HCT116 (cell line): ENCODE measurements around the gene RNASEH2A. TPM values are rescaled to one million over a fixed set of nuclear protein-coding genes. Genes with fewer than 3 reads are reported as not detected.

ENCODE experiments used
- ATAC-seq: fragments of 200-7000 bp; cut with Tn5 transposase; 2 replicates; pipeline ENCODE4 v1.9.1; 2020; ENCODE audit warnings: mild to moderate bottlenecking, moderate library complexity
- BruUV-seq: library from RNA; stranded (reverse); fragments of 400-500 nt; replicated peaks from 2 replicates; lab custom pipeline; 2021; lab: Mats Ljungman, UMichigan
- CTCF ChIA-PET: fragments of 300-600 bp; sonication (Branson Sonifier 250); formaldehyde crosslinking; loops from one replicate; lab custom pipeline; 2021; ENCODE audit warnings: antibody characterized with exemption; lab: Charles Lee
- POLR2A ChIA-PET: fragments of 300-600, 350-600 bp; sonication (Branson Sonifier 250); formaldehyde crosslinking; loops from one replicate; lab custom pipeline; 2021; ENCODE audit warnings: antibody characterized with exemption; lab: Charles Lee
- RAD21 ChIA-PET, 2 experiments: fragments of 300-600 bp; sonication (Branson Sonifier 250); formaldehyde crosslinking; loops; one replicate each; lab custom pipeline; 2023; ENCODE audit warnings: low total read pairs in 2 of 2; ENCODE audit not compliant: uncharacterized antibody in 2 of 2, unreplicated experiment in 2 of 2, low non-redundant PET in 1 of 2; lab: Charles Lee
- DNase-seq: peaks from one replicate; pipeline ENCODE4 v3.0.0-alpha.2; 2010; ENCODE audit warnings: low read depth, low spot score
- H2AFZ ChIP-seq: fragments of 200-600 bp; shearing (Covaris generic), sonication (generic); 2 replicates; pipeline ENCODE4 v1.6.1; 2017; ENCODE audit warnings: low read depth, mixed run types, mixed read lengths, antibody characterized with exemption, low read length; ENCODE audit not compliant: poor library complexity, severe bottlenecking
- H3K27ac ChIP-seq: 2 replicates; pipeline ENCODE4 v1.5.1; 2012; ENCODE audit warnings: low read depth, low read length
- H3K27me3 ChIP-seq: fragments of 200-600 bp; sonication (generic); 2 replicates; pipeline ENCODE4 v1.6.1; 2016; ENCODE audit warnings: mixed run types, low read length, mixed read lengths; ENCODE audit not compliant: insufficient read depth
- H3K36me3 ChIP-seq, 2 experiments: fragments of 200-500 bp in 1 of 2; fragments of 200-600 bp in 1 of 2; sonication (Bioruptor generic) in 1 of 2; sonication (generic) in 1 of 2; 2 replicates each; pipeline versions ENCODE4 v1.5.1 to v1.6.1; 2014 to 2016; ENCODE audit warnings: low read length in 2 of 2, inconsistent platforms in 1 of 2, mixed read lengths in 1 of 2, mixed run types in 1 of 2; ENCODE audit not compliant: insufficient read depth in 2 of 2, control insufficient read depth in 1 of 2
- H3K4me1 ChIP-seq, 2 experiments: fragments of 200-600 bp in 1 of 2; sonication (generic) in 1 of 2; 2 replicates each; pipeline versions ENCODE4 v1.5.1 to v1.6.1; 2012 to 2017; ENCODE audit warnings: low read length in 2 of 2, inconsistent platforms in 1 of 2, mild to moderate bottlenecking in 1 of 2, mixed read lengths in 1 of 2, mixed run types in 1 of 2, moderate library complexity in 1 of 2; ENCODE audit not compliant: insufficient read depth in 2 of 2, control insufficient read depth in 1 of 2
- H3K4me2 ChIP-seq: fragments of 200-600 bp; sonication (generic); 2 replicates; pipeline ENCODE4 v1.6.1; 2017; ENCODE audit warnings: mixed run types, low read length, mixed read lengths
- H3K4me3 ChIP-seq, 2 experiments: fragments of 200-600 bp in 1 of 2; sonication (generic) in 1 of 2; replicated peaks in 1 of 2; 2 replicates each; pipeline ENCODE4 v1.5.1; 2011 to 2016; ENCODE audit warnings: low read length in 2 of 2, control low read depth in 1 of 2, low read depth in 1 of 2, mild to moderate bottlenecking in 1 of 2, mixed read lengths in 1 of 2, mixed run types in 1 of 2
- H3K79me2 ChIP-seq: fragments of 200-600 bp; sonication (generic); 2 replicates; pipeline ENCODE4 v1.6.1; 2017; ENCODE audit warnings: mild to moderate bottlenecking, mixed run types, low read length, moderate library complexity, mixed read lengths; ENCODE audit not compliant: insufficient read depth
- H3K9ac ChIP-seq: fragments of 200-600 bp; sonication (generic); 2 replicates; pipeline ENCODE4 v1.6.1; 2016; ENCODE audit warnings: low read length, mixed read lengths
- H3K9me2 ChIP-seq: fragments of 200-600 bp; sonication (generic), shearing (Covaris generic); 2 replicates; pipeline ENCODE4 v1.6.1; 2017; ENCODE audit warnings: mixed run types, mild to moderate bottlenecking, moderate library complexity; ENCODE audit not compliant: insufficient read depth
- H3K9me3 ChIP-seq, 2 experiments: fragments of 200-500 bp in 1 of 2; fragments of 200-600 bp in 1 of 2; sonication (Bioruptor generic) in 1 of 2; sonication (generic) in 1 of 2; 2 replicates each; pipeline ENCODE4 v1.6.1; 2014 to 2017; ENCODE audit warnings: low read length in 2 of 2, mixed read lengths in 2 of 2, inconsistent platforms in 1 of 2, low read depth in 1 of 2, mild to moderate bottlenecking in 1 of 2, mixed run types in 1 of 2, moderate library complexity in 1 of 2; ENCODE audit not compliant: control insufficient read depth in 1 of 2, insufficient read depth in 1 of 2
- H4K20me1 ChIP-seq: fragments of 200-600 bp; sonication (generic), shearing (Covaris generic); 2 replicates; pipeline ENCODE4 v1.6.1; 2017; ENCODE audit warnings: mixed run types, mild to moderate bottlenecking, moderate library complexity; ENCODE audit not compliant: insufficient read depth
- ATF3 ChIP-seq: IDR thresholded peaks from 2 replicates; pipeline ENCODE4 v1.6.1; 2012
- CEBPB ChIP-seq: IDR thresholded peaks from 2 replicates; pipeline ENCODE4 v1.6.1; 2012; ENCODE audit warnings: low read depth
- CTCF ChIP-seq, 3 experiments: fragments of 200-600 bp in 1 of 3; sonication (generic) in 1 of 3; IDR thresholded peaks in 2 of 3; conservative IDR thresholded peaks in 1 of 3; 2 replicates each; pipeline ENCODE4 v1.5.1; 2012 to 2017; ENCODE audit warnings: low read depth in 2 of 3, low read length in 2 of 3, antibody characterized with exemption in 1 of 3, borderline replicate concordance in 1 of 3, control low read depth in 1 of 3, mild to moderate bottlenecking in 1 of 3, mixed read lengths in 1 of 3, mixed run types in 1 of 3, moderate library complexity in 1 of 3; ENCODE audit not compliant: insufficient read depth in 1 of 3
- ELF1 ChIP-seq: IDR thresholded peaks from 2 replicates; pipeline ENCODE4 v1.6.1; 2012; ENCODE audit warnings: low read depth, borderline replicate concordance
- EZH2 ChIP-seq: fragments of 200-600 bp; sonication (generic); IDR thresholded peaks from 2 replicates; pipeline ENCODE4 v1.6.1; 2017; ENCODE audit warnings: antibody characterized with exemption, mixed run types
- EZH2phosphoT487 ChIP-seq: fragments of 200-600 bp; IDR thresholded peaks from 2 replicates; pipeline ENCODE4 v1.6.1; 2018; ENCODE audit warnings: antibody characterized with exemption, borderline replicate concordance
- JUND ChIP-seq: IDR thresholded peaks from 2 replicates; pipeline ENCODE4 v1.6.1; 2012
- POLR2AphosphoS5 ChIP-seq: IDR thresholded peaks from 2 replicates; pipeline ENCODE4 v1.6.1; 2011; ENCODE audit warnings: mild to moderate bottlenecking, low read depth, low read length, moderate library complexity
- SRF ChIP-seq: IDR thresholded peaks from 2 replicates; pipeline ENCODE4 v1.6.1; 2012; ENCODE audit warnings: low read depth
- YY1 ChIP-seq: IDR thresholded peaks from 2 replicates; pipeline ENCODE4 v1.6.1; 2011; ENCODE audit warnings: low read length, low read depth, moderate library complexity, mild to moderate bottlenecking; ENCODE audit not compliant: insufficient replicate concordance; ENCODE audit errors: extremely low read depth
- ZFX ChIP-seq: fragments of 450-650 bp; IDR thresholded peaks from 2 replicates; pipeline ENCODE4 v1.6.1; 2017
- ZNF274 ChIP-seq: fragments of 200-500 bp; sonication (Bioruptor generic); IDR thresholded peaks from 2 replicates; pipeline ENCODE4 v1.6.1; 2014; ENCODE audit warnings: mild to moderate bottlenecking, low read depth, low read length, inconsistent platforms
- intact Hi-C: fragments of 100-400 bp; cut with micrococcal nuclease; formaldehyde crosslinking; loops from 2 replicates; pipeline ENCODE4 v1.10.0; 2022
- total RNA-seq: library from RNA; stranded (reverse); gene quantifications from one replicate; pipeline ENCODE4 v1.2.1, GENCODE V29; 2021; ENCODE audit not compliant: unreplicated experiment
- TF ChIP-seq, protein P1 (sequence below): IDR thresholded peaks from 2 replicates; pipeline ENCODE4 v1.6.1; 2011; ENCODE audit warnings: mild to moderate bottlenecking, low read length, moderate library complexity; ENCODE audit not compliant: insufficient replicate concordance; ENCODE audit errors: extremely low read depth

The RNASEH2A gene
- total RNA-seq, 1 experiment from 2014 or later = 54.5 TPM

- intact Hi-C loops = no loop called here
- H3K27ac ChIP-seq = no peak overlapping the region
- H3K9ac ChIP-seq = no peak overlapping the region
- RAD21 ChIA-PET = no interaction called here
- H3K9me3 ChIP-seq = no peaks in the 10 kb centered on the region
- CTCF ChIA-PET = no interaction called here
- no TSS peak for BruUV-seq
- ATAC-seq = no peak
- no peak for DNase-seq
- H3K27me3 ChIP-seq = no peaks in the 10 kb centered on the region
- no peak overlapping the region for H3K4me2 ChIP-seq
- no peaks in the 10 kb centered on the region for H3K4me1 ChIP-seq
- no peaks in the 10 kb centered on the region for H3K79me2 ChIP-seq
- TF ChIP-seq ATF3 (no peak), CEBPB (no peak), ELF1 (no peak)
- TF ChIP-seq, protein P1, sequence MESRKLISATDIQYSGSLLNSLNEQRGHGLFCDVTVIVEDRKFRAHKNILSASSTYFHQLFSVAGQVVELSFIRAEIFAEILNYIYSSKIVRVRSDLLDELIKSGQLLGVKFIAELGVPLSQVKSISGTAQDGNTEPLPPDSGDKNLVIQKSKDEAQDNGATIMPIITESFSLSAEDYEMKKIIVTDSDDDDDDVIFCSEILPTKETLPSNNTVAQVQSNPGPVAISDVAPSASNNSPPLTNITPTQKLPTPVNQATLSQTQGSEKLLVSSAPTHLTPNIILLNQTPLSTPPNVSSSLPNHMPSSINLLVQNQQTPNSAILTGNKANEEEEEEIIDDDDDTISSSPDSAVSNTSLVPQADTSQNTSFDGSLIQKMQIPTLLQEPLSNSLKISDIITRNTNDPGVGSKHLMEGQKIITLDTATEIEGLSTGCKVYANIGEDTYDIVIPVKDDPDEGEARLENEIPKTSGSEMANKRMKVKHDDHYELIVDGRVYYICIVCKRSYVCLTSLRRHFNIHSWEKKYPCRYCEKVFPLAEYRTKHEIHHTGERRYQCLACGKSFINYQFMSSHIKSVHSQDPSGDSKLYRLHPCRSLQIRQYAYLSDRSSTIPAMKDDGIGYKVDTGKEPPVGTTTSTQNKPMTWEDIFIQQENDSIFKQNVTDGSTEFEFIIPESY = no peak
- no peaks in the 10 kb centered on the region for H4K20me1 ChIP-seq
- peaks cover 12 to 13% of the 10 kb centered on the region in 2 experiments; a peak in 3 of 4 replicates for H3K36me3 ChIP-seq
- no peak overlapping the region for H2AFZ ChIP-seq
- no peak overlapping the region for H3K4me3 ChIP-seq
- H3K9me2 ChIP-seq = no peaks in the 10 kb centered on the region
- POLR2A ChIA-PET = interaction anchor here (0.6 kb wide), 1 partner anchor 307 kb away, joined by 3 read pairs; no protein-coding TSS in a partner anchor
These were observed 51.9 kb downstream of the RNASEH2A start for GRCh38 chr19:12858041-12858928.

- RAD21 ChIA-PET = no interaction called here
- CTCF ChIA-PET = no interaction called here
- no peak for ATAC-seq
These were observed 53.2 kb downstream of the RNASEH2A start for GRCh38 chr19:12859546-12859945.

More at GRCh38 chr19:12859546-12859945, 53.2 kb downstream of the RNASEH2A start:
- intact Hi-C loops = no loop called here
- H3K79me2 ChIP-seq = no peaks in the 10 kb centered on the region
- H3K27ac ChIP-seq = no peak overlapping the region
- no peak for DNase-seq
- H3K4me3 ChIP-seq = no peak overlapping the region
- H3K4me1 ChIP-seq = no peaks in the 10 kb centered on the region
- no TSS peak for BruUV-seq
- no peak overlapping the region for H3K9ac ChIP-seq
- no peak overlapping the region for H2AFZ ChIP-seq
- H3K4me2 ChIP-seq = no peak overlapping the region
- POLR2A ChIA-PET = no interaction called here
- no peaks in the 10 kb centered on the region for H3K9me3 ChIP-seq
- no peaks in the 10 kb centered on the region for H4K20me1 ChIP-seq
- no peak for TF ChIP-seq EZH2
- TF ChIP-seq ZFX = no peak
- no peak for TF ChIP-seq POLR2AphosphoS5
- TF ChIP-seq ZNF274 = no peak
- no peak for TF ChIP-seq SRF
- TF ChIP-seq ATF3 = no peak
- TF ChIP-seq CEBPB = no peak
- TF ChIP-seq JUND = no peak
- no peak for TF ChIP-seq YY1
- TF ChIP-seq CTCF (IDR thresholded peaks at IDR 0.05 in 2 of 3, conservative IDR thresholded peaks at IDR 0.05 in 1 of 3; ENCODE audit: borderline replicate concordance in 1 of 3, insufficient read depth in 1 of 3, low read depth in 2 of 3, low read length in 2 of 3) = no peak
- TF ChIP-seq ELF1 = no peak
- TF ChIP-seq EZH2phosphoT487 = no peak
- no peaks in the 10 kb centered on the region for H3K27me3 ChIP-seq
- H3K36me3 ChIP-seq = peaks cover 9 to 13% of the 10 kb centered on the region in 2 experiments; a peak in 3 of 4 replicates
- H3K9me2 ChIP-seq = no peaks in the 10 kb centered on the region
